Vagina (tissue), 2 donors: ENCODE measurements around the gene AXL. TPM values are rescaled to one million over a fixed set of nuclear protein-coding genes. Genes with fewer than 3 reads are reported as not detected.
A peak's percentile ranks its signal among the peaks of the same experiment; 100 is the strongest.

Experiments
- DNase-seq, 2 donors: peaks; one replicate each; pipeline ENCODE4 v3.0.0-alpha.2; 2017; ENCODE audit errors: extremely low spot score in 2 of 2
- H3K27ac ChIP-seq: fragments of 200-600 bp; sonication (generic); one replicate; pipeline ENCODE4 v1.5.1; 2019
- H3K27me3 ChIP-seq: fragments of 200-600 bp; sonication (generic); one replicate; pipeline ENCODE4 v1.5.1; 2019
- H3K36me3 ChIP-seq, 2 donors: fragments of 200-600 bp; sonication (generic); one replicate each; pipeline ENCODE4 v1.5.1; 2017 to 2019
- H3K4me1 ChIP-seq: fragments of 200-600 bp; sonication (generic); one replicate; pipeline ENCODE4 v1.5.1; 2019
- H3K4me3 ChIP-seq, 2 donors: fragments of 200-600 bp; sonication (generic); 1 replicate in 1 of 2; 2 replicates in 1 of 2; pipeline ENCODE4 v1.5.1; 2016 to 2019
- H3K9me3 ChIP-seq: fragments of 200-600 bp; sonication (generic); one replicate; pipeline ENCODE4 v1.5.1; 2019
- CTCF ChIP-seq, 3 experiments: fragments of 450-650 bp in 2 of 3; fragments of 200-600 bp in 1 of 3; sonication (generic) in 1 of 3; IDR thresholded peaks; one replicate each; pipeline ENCODE4 v1.5.1; 2017 to 2019; ENCODE audit warnings: antibody characterized with exemption in 3 of 3, mild to moderate bottlenecking in 2 of 3, moderate library complexity in 2 of 3
- POLR2A ChIP-seq, 2 donors: fragments of 450-650 bp; IDR thresholded peaks; one replicate each; pipeline ENCODE4 v1.6.1; 2017; ENCODE audit warnings: antibody characterized with exemption in 2 of 2, mild to moderate bottlenecking in 2 of 2, moderate library complexity in 2 of 2
- POLR2AphosphoS5 ChIP-seq, 2 donors: sonication (generic); formaldehyde crosslinking; IDR thresholded peaks; one replicate each; pipeline ENCODE4 v1.9.0; 2017; ENCODE audit warnings: antibody characterized with exemption in 2 of 2, mild to moderate bottlenecking in 2 of 2, low read depth in 1 of 2; ENCODE audit not compliant: insufficient read depth in 1 of 2
- intact Hi-C: fragments of 100-400 bp; cut with DNase I; formaldehyde crosslinking; loops from one replicate; pipeline ENCODE4 v1.15.1; 2023
- total RNA-seq: library from RNA; depleted of rRNA; stranded (reverse); fragments of >200 nt; gene quantifications from one replicate; pipeline ENCODE4 v1.2.3, GENCODE V29; 2016

AXL gene
- total RNA-seq, 1 donor from 2014 or later, result 53.5 TPM

DNA sequence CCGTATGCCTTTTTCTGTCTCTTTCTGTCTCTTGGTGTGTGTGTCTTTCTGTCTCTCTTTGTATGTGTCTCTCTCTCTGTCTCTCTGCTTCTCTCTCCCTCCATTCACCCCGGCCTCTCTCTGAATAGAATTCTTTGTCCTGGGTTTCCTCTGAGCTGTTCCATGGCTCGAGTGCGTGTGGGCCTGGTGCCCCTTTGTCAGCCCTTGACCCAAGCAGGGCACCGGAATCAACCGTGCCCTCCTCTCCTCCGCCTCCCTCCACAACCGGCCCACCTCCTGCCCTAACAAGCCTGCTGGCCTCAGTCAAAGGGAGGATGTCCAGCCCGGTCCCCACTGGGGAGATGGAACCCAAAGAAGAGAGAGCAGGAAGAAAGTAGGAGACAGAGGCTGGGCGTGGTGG, 3.2 kb downstream of the AXL start:
- H3K27me3 ChIP-seq, result no peaks in the 10 kb centered on the region
- H3K4me1 ChIP-seq, result peaks cover 69% of the 10 kb centered on the region
- peak overlapping the region; percentile 95 for H3K27ac ChIP-seq
- no peak for DNase-seq
- intact Hi-C loops, result no loop called here
- H3K36me3 ChIP-seq, result no peaks in the 10 kb centered on the region
- H3K4me3 ChIP-seq, result no peak overlapping the region
- no peaks in the 10 kb centered on the region for H3K9me3 ChIP-seq
- TF ChIP-seq POLR2A (IDR thresholded peaks at IDR 0.05) (no peak), POLR2AphosphoS5 (IDR thresholded peaks at IDR 0.05; ENCODE audit: insufficient read depth in 1 of 2, low read depth in 1 of 2) (no peak), CTCF (IDR thresholded peaks at IDR 0.05) (no peak)

DNA sequence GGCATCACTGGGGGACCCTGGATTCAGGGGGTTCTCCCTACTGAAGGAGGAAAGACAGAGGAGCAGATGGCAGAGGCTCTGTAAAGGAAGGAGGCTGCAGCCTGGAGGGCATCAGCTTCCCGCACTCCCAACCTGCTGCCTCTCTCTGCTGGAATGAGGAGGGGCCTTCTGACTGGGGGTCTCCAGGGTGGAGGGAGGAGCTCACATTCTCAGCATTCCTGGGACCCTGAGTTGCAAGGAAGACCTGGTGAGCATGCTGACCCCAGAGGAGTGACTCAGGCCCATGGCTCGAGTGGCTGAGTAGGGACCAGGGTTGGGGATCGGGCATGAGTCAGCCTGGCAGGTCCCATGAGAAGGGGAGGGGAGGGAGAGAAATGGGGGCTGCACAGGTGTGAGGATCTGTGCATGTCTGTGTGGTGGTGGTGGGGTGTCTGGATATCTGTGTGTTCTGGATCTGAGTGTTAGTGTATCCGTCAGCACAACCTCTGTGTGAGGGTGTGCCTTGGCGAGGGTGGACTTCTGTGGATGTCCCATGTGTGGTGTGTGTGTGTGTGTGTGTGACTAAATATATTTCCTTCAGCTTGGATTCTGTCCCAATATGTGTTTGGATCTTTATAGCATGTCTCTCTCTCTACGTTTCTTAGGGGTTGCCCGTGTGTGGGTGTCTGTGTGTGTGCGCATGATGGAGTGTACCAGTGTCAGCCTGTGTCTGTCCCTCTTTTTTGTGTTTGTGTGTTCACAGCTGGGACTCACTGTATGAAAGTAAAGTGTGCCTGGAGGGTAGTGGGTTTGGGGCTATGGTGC, 4.6 kb downstream of the AXL start:
- H3K27ac ChIP-seq, result peak overlapping the region; percentile 53
- H3K27me3 ChIP-seq, result no peaks in the 10 kb centered on the region
- H3K4me3 ChIP-seq, result no peak overlapping the region
- intact Hi-C loops, result no loop called here
- no peak for DNase-seq
- no peak for TF ChIP-seq POLR2A (IDR thresholded peaks at IDR 0.05)
- H3K36me3 ChIP-seq, result no peaks in the 10 kb centered on the region
- peaks cover 62% of the 10 kb centered on the region for H3K4me1 ChIP-seq
- no peaks in the 10 kb centered on the region for H3K9me3 ChIP-seq

DNA sequence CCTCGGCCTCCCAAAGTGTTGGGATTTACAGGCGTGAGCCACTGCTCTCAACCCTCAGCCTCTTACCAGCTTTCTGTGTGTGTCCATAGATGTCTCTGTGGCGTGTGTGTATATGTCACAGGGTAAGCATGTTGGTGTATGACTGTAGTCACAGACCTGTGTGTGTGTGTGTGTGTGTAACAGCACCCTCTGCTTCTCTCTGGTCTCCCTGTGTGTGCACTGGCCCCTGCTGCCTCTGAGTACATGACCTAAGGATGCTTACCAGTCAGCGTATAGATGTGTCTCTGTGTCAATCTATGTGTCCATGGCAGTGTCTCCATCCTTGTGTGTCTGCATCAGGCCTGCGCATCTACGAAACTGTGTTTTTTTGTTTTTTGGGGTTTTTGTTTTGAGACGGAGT, 5.6 kb downstream of the AXL start:
- Histone ChIP-seq H3K9me3 (no peaks in the 10 kb centered on the region), H3K27ac (peak overlapping the region; percentile 77), H3K36me3 (no peaks in the 10 kb centered on the region), H3K27me3 (no peaks in the 10 kb centered on the region), H3K4me1 (peaks cover 62% of the 10 kb centered on the region), H3K4me3 (no peak overlapping the region)
- intact Hi-C loops, result no loop called here
- TF ChIP-seq POLR2AphosphoS5 (IDR thresholded peaks at IDR 0.05; ENCODE audit: insufficient read depth in 1 of 2, low read depth in 1 of 2) (no peak), CTCF (IDR thresholded peaks at IDR 0.05) (no peak), POLR2A (IDR thresholded peaks at IDR 0.05) (no peak)
- no peak for DNase-seq

- no peaks in the 10 kb centered on the region for H3K9me3 ChIP-seq
- TF ChIP-seq POLR2A (IDR thresholded peaks at IDR 0.05), result no peak
- no peak for TF ChIP-seq CTCF (IDR thresholded peaks at IDR 0.05)
- TF ChIP-seq POLR2AphosphoS5 (IDR thresholded peaks at IDR 0.05; ENCODE audit: insufficient read depth in 1 of 2, low read depth in 1 of 2), result no peak
- peaks cover 61% of the 10 kb centered on the region for H3K4me1 ChIP-seq
- H3K36me3 ChIP-seq, result no peaks in the 10 kb centered on the region
- peak in 1 of 2 donors; percentile 97 for DNase-seq
- intact Hi-C loops, result no loop called here
- no peaks in the 10 kb centered on the region for H3K27me3 ChIP-seq
- peak overlapping the region; percentile 77 for H3K27ac ChIP-seq
- H3K4me3 ChIP-seq, result peak overlapping the region; percentile 40 to 62
Observed at GRCh38 chr19:41225238-41226052, 6.4 kb downstream of the AXL start.

DNA sequence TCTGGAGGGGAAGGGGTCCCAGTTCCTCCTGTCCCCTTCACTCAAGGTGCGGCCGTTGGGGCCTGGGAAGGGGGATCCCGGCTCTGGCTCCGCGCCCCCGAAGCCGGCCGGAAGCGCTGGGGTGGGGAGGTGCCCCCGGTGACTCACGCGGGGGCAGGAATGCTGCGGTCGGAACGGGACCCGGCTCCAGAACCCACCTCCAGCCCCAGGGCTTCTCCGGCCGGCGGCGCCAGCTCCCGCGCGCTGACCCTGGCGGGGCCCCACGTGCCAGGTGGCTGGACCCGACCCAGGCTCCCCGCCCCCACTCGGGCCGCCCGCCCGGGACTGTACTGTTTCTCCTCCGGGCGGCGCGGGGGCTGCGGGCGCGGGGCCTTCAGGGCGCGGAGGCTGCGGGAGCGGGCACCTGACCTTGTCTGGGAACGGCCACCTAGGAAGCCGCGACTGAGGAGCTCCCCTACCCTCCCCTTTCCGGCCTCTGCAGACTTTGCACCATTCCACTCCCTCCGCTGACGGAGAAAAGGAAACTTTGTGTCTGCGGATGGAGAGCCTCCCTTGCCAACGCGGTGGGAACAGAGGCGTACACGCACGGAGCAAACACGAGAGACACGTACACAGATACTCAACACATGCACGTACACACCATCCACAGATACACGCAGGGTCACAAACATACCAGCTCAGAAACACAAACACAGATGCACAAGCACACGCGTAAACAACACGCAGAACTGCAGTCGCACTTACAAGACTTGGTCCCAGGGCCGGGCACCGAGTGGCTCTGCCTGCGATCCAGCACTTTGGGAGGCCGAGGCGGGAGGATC, 7.2 kb downstream of the AXL start:
- H3K4me1 ChIP-seq, result peaks cover 52% of the 10 kb centered on the region
- no peaks in the 10 kb centered on the region for H3K36me3 ChIP-seq
- H3K4me3 ChIP-seq, result peak overlapping the region; percentile 40 to 62
- H3K9me3 ChIP-seq, result no peaks in the 10 kb centered on the region
- H3K27ac ChIP-seq, result peak overlapping the region; percentile 77
- no peaks in the 10 kb centered on the region for H3K27me3 ChIP-seq
- intact Hi-C loops, result no loop called here
- no peak for TF ChIP-seq POLR2A (IDR thresholded peaks at IDR 0.05)
- TF ChIP-seq POLR2AphosphoS5 (IDR thresholded peaks at IDR 0.05; ENCODE audit: insufficient read depth in 1 of 2, low read depth in 1 of 2), result peak in 1 of 2 donors; percentile 75
- no peak for DNase-seq
